Retinal pigment epithelial cell (primary cell): ENCODE results near the gene ING1.
"Not testable (repeated sequence)": the region's sequence is repeated elsewhere in the genome, so short reads cannot be mapped to it uniquely, and the experiment has no call there.

Source experiments
- DNase-seq: peaks from one replicate; pipeline ENCODE4 v3.0.0-alpha.2; 2010; ENCODE audit warnings: low read depth
- H3K4me3 ChIP-seq: 2 replicates; pipeline ENCODE4 v1.5.1; 2011; ENCODE audit warnings: mild to moderate bottlenecking, low read length, control low read depth, moderate library complexity
- CTCF ChIP-seq: conservative IDR thresholded peaks from 2 replicates; pipeline ENCODE4 v1.5.1; 2011; ENCODE audit warnings: low read depth, low read length, control low read depth, inconsistent platforms

Gene ING1

GRCh38 chr13:110722971-110723370 lies 9.5 kb downstream of the ING1 start:
- TF ChIP-seq CTCF: no peak
- H3K4me3 ChIP-seq: no peak overlapping the region
- no peak for DNase-seq

GRCh38 chr13:110723598-110723997 lies 10.1 kb downstream of the ING1 start:
- no peak for DNase-seq
- no peak for TF ChIP-seq CTCF
- no peak overlapping the region for H3K4me3 ChIP-seq

- not testable (repeated sequence) for DNase-seq, H3K4me3 ChIP-seq
Measured at GRCh38 chr13:110726153-110726552, 12.7 kb downstream of the ING1 start.

- H3K4me3 ChIP-seq: no peak overlapping the region
- TF ChIP-seq CTCF: no peak
- DNase-seq: no peak
Measured at GRCh38 chr13:110726726-110727125, 13.2 kb downstream of the ING1 start.

- DNase-seq: no peak
- no peak for TF ChIP-seq CTCF
- no peak overlapping the region for H3K4me3 ChIP-seq
Measured at GRCh38 chr13:110731072-110731471, 17.6 kb downstream of the ING1 start.

GRCh38 chr13:110734561-110734960 lies 21.1 kb downstream of the ING1 start:
- DNase-seq: no peak
- H3K4me3 ChIP-seq: no peak overlapping the region
- TF ChIP-seq CTCF: no peak

- no peak for TF ChIP-seq CTCF
- DNase-seq: no peak
- no peak overlapping the region for H3K4me3 ChIP-seq
Measured at GRCh38 chr13:110737555-110737954, 24.1 kb downstream of the ING1 start.

GRCh38 chr13:110743687-110744086 lies 30.2 kb downstream of the ING1 start:
- TF ChIP-seq CTCF: no peak
- no peak overlapping the region for H3K4me3 ChIP-seq
- no peak for DNase-seq
